SK-N-SH (cell line): ENCODE measurements around the gene E2F4. TPM values are rescaled to one million over a fixed set of nuclear protein-coding genes. Genes with fewer than 3 reads are reported as not detected.
A peak's percentile ranks its signal among the peaks of the same experiment; 100 is the strongest.

ENCODE experiments used
- CTCF ChIA-PET: fragments of 300-600, 350-600 bp; formaldehyde crosslinking; extraction: SDS; loops from one replicate; lab custom pipeline; 2021; lab: Yijun Ruan, JAX
- POLR2A ChIA-PET: fragments of 350-600 bp; sonication (Branson Sonifier 250); formaldehyde crosslinking; extraction: SDS; loops from one replicate; lab custom pipeline; 2020; ENCODE audit warnings: antibody characterized with exemption, inconsistent platforms; lab: Yijun Ruan, JAX
- DNase-seq: peaks from one replicate; pipeline ENCODE4 v3.0.0; 2012
- H2AFZ ChIP-seq: fragments of 200-600 bp; sonication (generic); 2 replicates; pipeline ENCODE4 v1.8.1; 2016; ENCODE audit warnings: antibody characterized with exemption, mild to moderate bottlenecking, low read depth
- H3F3A ChIP-seq: fragments of 200-600 bp; sonication (generic); replicated peaks from 2 replicates; pipeline ENCODE3; 2016; ENCODE audit warnings: antibody characterized with exemption, mild to moderate bottlenecking; ENCODE audit not compliant: insufficient read depth
- H3K27ac ChIP-seq, 2 experiments: fragments of 200-500 bp in 1 of 2; fragments of 200-600 bp in 1 of 2; sonication (Bioruptor generic) in 1 of 2; sonication (generic), shearing (Covaris generic) in 1 of 2; 2 replicates each; pipeline versions ENCODE4 v1.5.1 to v1.6.1; 2014 to 2016; ENCODE audit warnings: low read depth in 2 of 2, inconsistent platforms in 1 of 2, low read length in 1 of 2, mild to moderate bottlenecking in 1 of 2, mixed read lengths in 1 of 2
- H3K27me3 ChIP-seq: fragments of 200-600 bp; sonication (generic), shearing (Covaris generic); 2 replicates; pipeline ENCODE4 v1.6.1; 2016; ENCODE audit warnings: mixed run types; ENCODE audit not compliant: insufficient read depth
- H3K36me3 ChIP-seq, 2 experiments: fragments of 200-500 bp in 1 of 2; fragments of 200-600 bp in 1 of 2; sonication (Bioruptor generic) in 1 of 2; sonication (generic) in 1 of 2; replicated peaks in 1 of 2; 2 replicates each; pipeline versions ENCODE3 to v1.5.1; 2014 to 2016; ENCODE audit warnings: low read length in 1 of 2, mild to moderate bottlenecking in 1 of 2; ENCODE audit not compliant: insufficient read depth in 2 of 2, control insufficient read depth in 1 of 2
- H3K4me1 ChIP-seq, 2 experiments: fragments of 200-500 bp in 1 of 2; fragments of 200-600 bp in 1 of 2; sonication (Bioruptor generic) in 1 of 2; sonication (generic), shearing (Covaris generic) in 1 of 2; 2 replicates each; pipeline versions ENCODE4 v1.5.1 to v1.6.1; 2014 to 2016; ENCODE audit warnings: low read depth in 1 of 2, low read length in 1 of 2, mixed run types in 1 of 2; ENCODE audit not compliant: insufficient read depth in 2 of 2, control insufficient read depth in 1 of 2
- H3K4me2 ChIP-seq: fragments of 200-600 bp; sonication (generic), shearing (Covaris generic); 2 replicates; pipeline ENCODE4 v1.6.1; 2017; ENCODE audit warnings: mixed run types
- H3K4me3 ChIP-seq, 2 experiments: fragments of 200-500 bp in 1 of 2; fragments of 200-600 bp in 1 of 2; sonication (Bioruptor generic) in 1 of 2; sonication (generic), shearing (Covaris generic) in 1 of 2; 2 replicates each; pipeline versions ENCODE4 v1.5.1 to v1.8.1; 2014 to 2016; ENCODE audit warnings: low read depth in 2 of 2, inconsistent platforms in 1 of 2, low read length in 1 of 2, mild to moderate bottlenecking in 1 of 2, mixed read lengths in 1 of 2, moderate library complexity in 1 of 2
- H3K79me2 ChIP-seq: fragments of 200-600 bp; sonication (generic); 2 replicates; pipeline ENCODE4 v1.8.1; 2017; ENCODE audit warnings: mild to moderate bottlenecking; ENCODE audit not compliant: insufficient read depth
- H3K9ac ChIP-seq: fragments of 200-600 bp; sonication (generic); 2 replicates; pipeline ENCODE4 v1.6.1; 2017; ENCODE audit warnings: mixed run types
- H3K9me2 ChIP-seq: fragments of 200-600 bp; sonication (generic); 2 replicates; pipeline ENCODE4 v1.6.1; 2017; ENCODE audit warnings: mixed run types
- H3K9me3 ChIP-seq: fragments of 200-600 bp; sonication (generic); 2 replicates; pipeline ENCODE4 v1.6.1; 2017; ENCODE audit warnings: mixed run types, mild to moderate bottlenecking, moderate library complexity
- H4K20me1 ChIP-seq: fragments of 200-600 bp; sonication (generic); 2 replicates; pipeline ENCODE4 v1.6.1; 2017; ENCODE audit warnings: mild to moderate bottlenecking, mixed run types; ENCODE audit not compliant: insufficient read depth
- CHD2 ChIP-seq: fragments of 150-350 bp; IDR thresholded peaks from 2 replicates; pipeline ENCODE4 v1.6.1; 2018; ENCODE audit warnings: low read length; ENCODE audit not compliant: partially characterized antibody
- ELF1 ChIP-seq: IDR thresholded peaks from 2 replicates; pipeline ENCODE4 v1.4.0; 2012
- FOSL2 ChIP-seq: IDR thresholded peaks from 2 replicates; pipeline ENCODE4 v1.4.0; 2012; ENCODE audit warnings: low read depth, mild to moderate bottlenecking, moderate library complexity, borderline replicate concordance
- FOXJ3 ChIP-seq: sonication (generic); formaldehyde crosslinking; IDR thresholded peaks from 2 replicates; pipeline ENCODE4 v1.5.1; 2020; ENCODE audit warnings: mild to moderate bottlenecking, missing genetic modification reagents
- FOXM1 ChIP-seq: IDR thresholded peaks from 2 replicates; pipeline ENCODE4 v1.4.0; 2012; ENCODE audit warnings: low read depth, mild to moderate bottlenecking
- GABPA ChIP-seq: IDR thresholded peaks from 2 replicates; pipeline ENCODE4 v1.4.0; 2012; ENCODE audit warnings: low read depth, mild to moderate bottlenecking
- GATA2 ChIP-seq: sonication (generic); formaldehyde crosslinking; IDR thresholded peaks from 2 replicates; pipeline ENCODE4 v1.5.0; 2020; ENCODE audit warnings: mild to moderate bottlenecking, missing genetic modification reagents
- IRF3 ChIP-seq: fragments of 150-350 bp; IDR thresholded peaks from 2 replicates; pipeline ENCODE4 v1.6.1; 2016; ENCODE audit warnings: mild to moderate bottlenecking, low read depth, low read length
- MAX ChIP-seq: IDR thresholded peaks from 2 replicates; pipeline ENCODE4 v1.4.0; 2012; ENCODE audit warnings: low read depth
- NRF1 ChIP-seq: IDR thresholded peaks from 2 replicates; pipeline ENCODE4 v1.6.1; 2012; ENCODE audit warnings: low read depth, mild to moderate bottlenecking, low read length
- POLR2AphosphoS5 ChIP-seq: IDR thresholded peaks from 2 replicates; pipeline ENCODE4 v1.6.1; 2012; ENCODE audit warnings: low read depth, low read length
- RAD21 ChIP-seq: IDR thresholded peaks from 2 replicates; pipeline ENCODE4 v1.6.1; 2012; ENCODE audit warnings: mild to moderate bottlenecking, low read length
- RFX5 ChIP-seq: IDR thresholded peaks from 2 replicates; pipeline ENCODE4 v1.6.1; 2012; ENCODE audit warnings: mild to moderate bottlenecking, improper control_type of control experiment, low read length
- RXRA ChIP-seq: IDR thresholded peaks from 2 replicates; pipeline ENCODE4 v1.4.0; 2012; ENCODE audit warnings: low read depth, mild to moderate bottlenecking, borderline replicate concordance
- SIN3A ChIP-seq: IDR thresholded peaks from 2 replicates; pipeline ENCODE4 v1.6.1; 2012; ENCODE audit warnings: low read depth, mild to moderate bottlenecking, low read length, moderate library complexity, borderline replicate concordance
- TCF12 ChIP-seq: IDR thresholded peaks from 2 replicates; pipeline ENCODE4 v1.4.0; 2012
- TEAD4 ChIP-seq: IDR thresholded peaks from 2 replicates; pipeline ENCODE4 v1.4.0; 2012; ENCODE audit warnings: mild to moderate bottlenecking, borderline replicate concordance; ENCODE audit not compliant: insufficient read depth
- USF1 ChIP-seq: IDR thresholded peaks from 2 replicates; pipeline ENCODE4 v1.4.0; 2012; ENCODE audit warnings: low read depth, borderline replicate concordance
- USF2 ChIP-seq: fragments of 150-350 bp; IDR thresholded peaks from 2 replicates; pipeline ENCODE4 v1.6.1; 2017; ENCODE audit warnings: antibody characterized with exemption, low read length, low read depth, borderline replicate concordance
- YY1 ChIP-seq: IDR thresholded peaks from 2 replicates; pipeline ENCODE4 v1.4.0; 2012; ENCODE audit warnings: low read depth, mild to moderate bottlenecking
- WGBS: methylation state at CpG from one replicate; pipeline ENCODE4 v1.1.6; 2017; ENCODE audit warnings: low lambda C conversion rate; 5-methylcytosine and 5-hydroxymethylcytosine counted together
- polyA plus RNA-seq, 3 experiments: library from polyadenylated mRNA; depleted of rRNA; stranded (reverse); fragments of >200 nt; gene quantifications; 2 replicates each; pipeline ENCODE4 v1.2.3, GENCODE V29; 2012

The E2F4 gene
- polyA plus RNA-seq, 1 of the 3 experiments (the other 2 are of a cell fraction) = 168 TPM

- no peak for TF ChIP-seq USF2
- no peak for TF ChIP-seq GATA2 (CRISPR knock-in tag)
- TF ChIP-seq MAX = no peak
Observed at GRCh38 chr16:67223992-67224391, 32.0 kb downstream of the E2F4 start (continued).

GRCh38 chr16:67226295-67226803 lies 34.4 kb downstream of the E2F4 start:
- peak overlapping the region; percentile 88 for H3K4me2 ChIP-seq
- 10% methylated on average over 9 of the region's 12 CpGs for WGBS
- no peaks in the 10 kb centered on the region for H3K27me3 ChIP-seq
- H3K4me3 ChIP-seq = peak overlapping the region; percentile 92 to 100
- no peaks in the 10 kb centered on the region for H3K9me3 ChIP-seq
- H3F3A ChIP-seq = peaks cover 21% of the 10 kb centered on the region
- peaks cover 0 to 22% of the 10 kb centered on the region in 2 experiments; a peak in 2 of 4 replicates for H3K4me1 ChIP-seq
- peak overlapping the region; percentile 83 for H3K9ac ChIP-seq
- H3K79me2 ChIP-seq = peaks cover 34% of the 10 kb centered on the region
- H3K36me3 ChIP-seq = peaks cover 15 to 34% of the 10 kb centered on the region in 2 experiments
- no peaks in the 10 kb centered on the region for H3K9me2 ChIP-seq
- ChIA-PET CTCF (interaction anchor here (0.7 to 2.9 kb wide), 11 partner anchors 8 to 71 kb away, joined by 3 to 10 read pairs (median 5); partner anchors contain the start of genes NOL3 and SLC9A5), POLR2A (interaction anchor here (0.6 to 2.2 kb wide), 13 partner anchors 9 to 335 kb away, joined by 3 to 14 read pairs (median 5); partner anchors contain the start of genes E2F4, FHOD1 and SLC9A5)
- peak; percentile 12; the same call in 1 of the 2 replicates for TF ChIP-seq YY1
- TF ChIP-seq USF1 = no peak
- no peaks in the 10 kb centered on the region for H4K20me1 ChIP-seq
- peak overlapping the region; percentile 72 to 83; a peak in 3 of 4 replicates for H3K27ac ChIP-seq
- DNase-seq = no peak
- H2AFZ ChIP-seq = peak overlapping the region; percentile 72; the same call in 1 of the 2 replicates

- Histone ChIP-seq H2AFZ (peak within 1 kb of the TSS; percentile 72; the same call in 1 of the 2 replicates), H3K27ac (peak within 1 kb of the TSS; percentile 72 to 83), H3F3A (peaks cover 26% of the 10 kb centered on the region), H3K9me3 (no peaks in the 10 kb centered on the region), H4K20me1 (no peaks in the 10 kb centered on the region), H3K4me2 (peak within 1 kb of the TSS; percentile 88), H3K9me2 (no peaks in the 10 kb centered on the region), H3K79me2 (peaks cover 34% of the 10 kb centered on the region), H3K4me3 (peak within 1 kb of the TSS; percentile 92 to 100), H3K27me3 (no peaks in the 10 kb centered on the region), H3K36me3 (peaks cover 17 to 41% of the 10 kb centered on the region in 2 experiments), H3K9ac (peak within 1 kb of the TSS; percentile 83), H3K4me1 (peaks cover 0 to 22% of the 10 kb centered on the region in 2 experiments; a peak in 2 of 4 replicates)
- peak; percentile 97 for DNase-seq
- 2% methylated on average over 38 of the region's 46 CpGs for WGBS
- ChIA-PET CTCF (interaction anchor here (0.7 to 2.9 kb wide), 14 partner anchors 9 to 72 kb away, joined by 3 to 10 read pairs (median 4); partner anchors contain the start of genes NOL3 and SLC9A5), POLR2A (interaction anchor here (0.6 to 2.2 kb wide), 13 partner anchors 9 to 334 kb away, joined by 3 to 14 read pairs (median 5); partner anchors contain the start of genes E2F4, FHOD1 and SLC9A5)
- peak; percentile 70; the same call in 1 of the 2 replicates for TF ChIP-seq POLR2AphosphoS5
- TF ChIP-seq FOXJ3 (CRISPR knock-in tag) = no peak
- peak; percentile 91 for TF ChIP-seq SIN3A
- TF ChIP-seq ELF1 = peak; percentile 98
- TF ChIP-seq USF2 = no peak
- no peak for TF ChIP-seq FOSL2
- peak; percentile 87 for TF ChIP-seq CHD2
- TF ChIP-seq GABPA = peak; percentile 100
- no peak for TF ChIP-seq TCF12
- no peak for TF ChIP-seq TEAD4
- peak; percentile 57 for TF ChIP-seq NRF1
- TF ChIP-seq RFX5 = no peak
- TF ChIP-seq YY1 = peak; percentile 76
- no peak for TF ChIP-seq FOXM1
- no peak for TF ChIP-seq IRF3
- TF ChIP-seq RAD21 = no peak
- no peak for TF ChIP-seq RXRA
Observed at GRCh38 chr16:67226804-67227566, 35.0 kb downstream of the E2F4 start, which contains the start of gene TMEM208. Gene TMEM208 (plus strand): TSS chr16:67227130. CDS start chr16:67227219, 89 bp downstream.
